HCT116 (cell line): Measurements from ENCODE around the gene MBP. TPM values are rescaled to one million over a fixed set of nuclear protein-coding genes. Genes with fewer than 3 reads are reported as not detected.

Source experiments
- ATAC-seq: fragments of 200-7000 bp; cut with Tn5 transposase; 2 replicates; pipeline ENCODE4 v1.9.1; 2020; ENCODE audit warnings: mild to moderate bottlenecking, moderate library complexity
- BruUV-seq: library from RNA; stranded (reverse); fragments of 400-500 nt; replicated peaks from 2 replicates; lab custom pipeline; 2021; lab: Mats Ljungman, UMichigan
- CTCF ChIA-PET: fragments of 300-600 bp; sonication (Branson Sonifier 250); formaldehyde crosslinking; loops from one replicate; lab custom pipeline; 2021; ENCODE audit warnings: antibody characterized with exemption; lab: Charles Lee
- POLR2A ChIA-PET: fragments of 300-600, 350-600 bp; sonication (Branson Sonifier 250); formaldehyde crosslinking; loops from one replicate; lab custom pipeline; 2021; ENCODE audit warnings: antibody characterized with exemption; lab: Charles Lee
- RAD21 ChIA-PET, 2 experiments: fragments of 300-600 bp; sonication (Branson Sonifier 250); formaldehyde crosslinking; loops; one replicate each; lab custom pipeline; 2023; ENCODE audit warnings: low total read pairs in 2 of 2; ENCODE audit not compliant: uncharacterized antibody in 2 of 2, unreplicated experiment in 2 of 2, low non-redundant PET in 1 of 2; lab: Charles Lee
- DNase-seq: peaks from one replicate; pipeline ENCODE4 v3.0.0-alpha.2; 2010; ENCODE audit warnings: low read depth, low spot score
- H2AFZ ChIP-seq: fragments of 200-600 bp; shearing (Covaris generic), sonication (generic); 2 replicates; pipeline ENCODE4 v1.6.1; 2017; ENCODE audit warnings: low read depth, mixed run types, mixed read lengths, antibody characterized with exemption, low read length; ENCODE audit not compliant: poor library complexity, severe bottlenecking
- H3K27ac ChIP-seq: 2 replicates; pipeline ENCODE4 v1.5.1; 2012; ENCODE audit warnings: low read depth, low read length
- H3K27me3 ChIP-seq: fragments of 200-600 bp; sonication (generic); 2 replicates; pipeline ENCODE4 v1.6.1; 2016; ENCODE audit warnings: mixed run types, low read length, mixed read lengths; ENCODE audit not compliant: insufficient read depth
- H3K36me3 ChIP-seq, 2 experiments: fragments of 200-500 bp in 1 of 2; fragments of 200-600 bp in 1 of 2; sonication (Bioruptor generic) in 1 of 2; sonication (generic) in 1 of 2; 2 replicates each; pipeline versions ENCODE4 v1.5.1 to v1.6.1; 2014 to 2016; ENCODE audit warnings: low read length in 2 of 2, inconsistent platforms in 1 of 2, mixed read lengths in 1 of 2, mixed run types in 1 of 2; ENCODE audit not compliant: insufficient read depth in 2 of 2, control insufficient read depth in 1 of 2
- H3K4me1 ChIP-seq, 2 experiments: fragments of 200-600 bp in 1 of 2; sonication (generic) in 1 of 2; 2 replicates each; pipeline versions ENCODE4 v1.5.1 to v1.6.1; 2012 to 2017; ENCODE audit warnings: low read length in 2 of 2, inconsistent platforms in 1 of 2, mild to moderate bottlenecking in 1 of 2, mixed read lengths in 1 of 2, mixed run types in 1 of 2, moderate library complexity in 1 of 2; ENCODE audit not compliant: insufficient read depth in 2 of 2, control insufficient read depth in 1 of 2
- H3K4me2 ChIP-seq: fragments of 200-600 bp; sonication (generic); 2 replicates; pipeline ENCODE4 v1.6.1; 2017; ENCODE audit warnings: mixed run types, low read length, mixed read lengths
- H3K4me3 ChIP-seq, 2 experiments: fragments of 200-600 bp in 1 of 2; sonication (generic) in 1 of 2; replicated peaks in 1 of 2; 2 replicates each; pipeline ENCODE4 v1.5.1; 2011 to 2016; ENCODE audit warnings: low read length in 2 of 2, control low read depth in 1 of 2, low read depth in 1 of 2, mild to moderate bottlenecking in 1 of 2, mixed read lengths in 1 of 2, mixed run types in 1 of 2
- H3K79me2 ChIP-seq: fragments of 200-600 bp; sonication (generic); 2 replicates; pipeline ENCODE4 v1.6.1; 2017; ENCODE audit warnings: mild to moderate bottlenecking, mixed run types, low read length, moderate library complexity, mixed read lengths; ENCODE audit not compliant: insufficient read depth
- H3K9ac ChIP-seq: fragments of 200-600 bp; sonication (generic); 2 replicates; pipeline ENCODE4 v1.6.1; 2016; ENCODE audit warnings: low read length, mixed read lengths
- H3K9me2 ChIP-seq: fragments of 200-600 bp; sonication (generic), shearing (Covaris generic); 2 replicates; pipeline ENCODE4 v1.6.1; 2017; ENCODE audit warnings: mixed run types, mild to moderate bottlenecking, moderate library complexity; ENCODE audit not compliant: insufficient read depth
- H3K9me3 ChIP-seq, 2 experiments: fragments of 200-500 bp in 1 of 2; fragments of 200-600 bp in 1 of 2; sonication (Bioruptor generic) in 1 of 2; sonication (generic) in 1 of 2; 2 replicates each; pipeline ENCODE4 v1.6.1; 2014 to 2017; ENCODE audit warnings: low read length in 2 of 2, mixed read lengths in 2 of 2, inconsistent platforms in 1 of 2, low read depth in 1 of 2, mild to moderate bottlenecking in 1 of 2, mixed run types in 1 of 2, moderate library complexity in 1 of 2; ENCODE audit not compliant: control insufficient read depth in 1 of 2, insufficient read depth in 1 of 2
- H4K20me1 ChIP-seq: fragments of 200-600 bp; sonication (generic), shearing (Covaris generic); 2 replicates; pipeline ENCODE4 v1.6.1; 2017; ENCODE audit warnings: mixed run types, mild to moderate bottlenecking, moderate library complexity; ENCODE audit not compliant: insufficient read depth
- CEBPB ChIP-seq: IDR thresholded peaks from 2 replicates; pipeline ENCODE4 v1.6.1; 2012; ENCODE audit warnings: low read depth
- ELF1 ChIP-seq: IDR thresholded peaks from 2 replicates; pipeline ENCODE4 v1.6.1; 2012; ENCODE audit warnings: low read depth, borderline replicate concordance
- FOSL1 ChIP-seq: IDR thresholded peaks from 2 replicates; pipeline ENCODE4 v1.6.1; 2012; ENCODE audit warnings: low read depth
- POLR2A ChIP-seq: IDR thresholded peaks from 2 replicates; pipeline ENCODE4 v1.7.0; 2011; ENCODE audit warnings: borderline replicate concordance; ENCODE audit not compliant: insufficient read depth, insufficient read length; ENCODE audit errors: extremely low read depth
- RAD21 ChIP-seq: IDR thresholded peaks from 2 replicates; pipeline ENCODE4 v1.6.1; 2012; ENCODE audit warnings: low read depth, mild to moderate bottlenecking
- SRF ChIP-seq: IDR thresholded peaks from 2 replicates; pipeline ENCODE4 v1.6.1; 2012; ENCODE audit warnings: low read depth
- TCF7L2 ChIP-seq: IDR thresholded peaks from 2 replicates; pipeline ENCODE4 v1.7.0; 2011; ENCODE audit warnings: borderline replicate concordance, inconsistent platforms; ENCODE audit not compliant: insufficient read depth, insufficient read length; ENCODE audit errors: extremely low read depth
- ZNF274 ChIP-seq: fragments of 200-500 bp; sonication (Bioruptor generic); IDR thresholded peaks from 2 replicates; pipeline ENCODE4 v1.6.1; 2014; ENCODE audit warnings: mild to moderate bottlenecking, low read depth, low read length, inconsistent platforms
- intact Hi-C: fragments of 100-400 bp; cut with micrococcal nuclease; formaldehyde crosslinking; loops from 2 replicates; pipeline ENCODE4 v1.10.0; 2022
- total RNA-seq: library from RNA; stranded (reverse); gene quantifications from one replicate; pipeline ENCODE4 v1.2.1, GENCODE V29; 2021; ENCODE audit not compliant: unreplicated experiment
- TF ChIP-seq, protein P1 (sequence below), 3 experiments: fragments of 200-600 bp in 1 of 3; sonication (generic) in 1 of 3; IDR thresholded peaks in 2 of 3; conservative IDR thresholded peaks in 1 of 3; 2 replicates each; pipeline ENCODE4 v1.5.1; 2012 to 2017; ENCODE audit warnings: low read depth in 2 of 3, low read length in 2 of 3, antibody characterized with exemption in 1 of 3, borderline replicate concordance in 1 of 3, control low read depth in 1 of 3, mild to moderate bottlenecking in 1 of 3, mixed read lengths in 1 of 3, mixed run types in 1 of 3, moderate library complexity in 1 of 3; ENCODE audit not compliant: insufficient read depth in 1 of 3
- TF ChIP-seq, protein P2 (sequence below): IDR thresholded peaks from 2 replicates; pipeline ENCODE4 v1.6.1; 2011; ENCODE audit warnings: mild to moderate bottlenecking, low read length, moderate library complexity; ENCODE audit not compliant: insufficient replicate concordance; ENCODE audit errors: extremely low read depth
- TF ChIP-seq, protein P3 (sequence below): IDR thresholded peaks from 2 replicates; pipeline ENCODE4 v1.6.1; 2012
- TF ChIP-seq, protein P4 (sequence below): IDR thresholded peaks from 2 replicates; pipeline ENCODE4 v1.6.1; 2012; ENCODE audit warnings: low read depth

MBP gene
- total RNA-seq, 1 experiment from 2014 or later = 34.9 TPM

DNA sequence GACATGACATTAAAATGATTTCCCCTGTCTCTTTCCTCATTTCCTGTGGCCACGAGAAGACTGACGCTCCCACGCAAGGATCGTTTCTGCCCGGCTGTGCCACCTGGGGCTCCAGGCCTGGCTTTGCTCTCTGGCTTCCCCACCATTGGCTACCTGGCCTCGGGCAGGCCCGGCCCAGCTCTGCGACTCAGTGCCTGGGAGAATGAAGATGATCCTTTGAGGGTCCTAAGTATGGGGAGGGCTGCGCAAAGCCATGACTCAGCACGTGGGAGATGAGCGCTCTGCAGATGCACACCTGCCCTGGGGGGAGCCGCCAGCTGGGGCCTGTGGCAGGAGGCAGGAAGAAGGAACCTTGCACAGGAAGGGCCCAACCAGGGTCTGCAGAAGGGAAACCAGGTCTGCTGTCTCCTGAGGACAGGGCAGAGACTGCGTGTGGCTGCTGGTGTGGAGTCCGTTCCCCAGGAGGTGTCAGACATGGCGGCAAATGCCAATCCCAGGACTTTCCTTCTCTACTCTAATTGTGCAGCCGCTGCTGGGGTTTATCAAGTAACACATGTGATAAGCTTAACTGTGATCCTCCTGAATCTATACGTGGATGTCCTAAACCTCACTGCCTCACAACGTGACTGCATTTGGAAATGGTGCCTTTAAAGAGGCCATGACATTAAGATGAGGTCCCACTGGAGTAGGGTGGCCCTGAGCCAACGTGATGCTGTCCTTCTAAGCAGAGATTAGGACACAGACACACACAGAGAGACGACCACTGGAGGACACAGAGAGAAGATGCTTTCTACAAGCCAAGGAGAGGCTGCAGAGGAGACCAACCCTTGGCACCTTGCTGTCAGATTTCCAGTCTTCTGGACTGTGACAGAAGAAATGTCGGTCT, 32.9 kb downstream of the MBP start:
- no peak overlapping the region for H3K9ac ChIP-seq
- no peak for ATAC-seq
- CTCF ChIA-PET = no interaction called here

More for the DNA sequence above, 32.9 kb downstream of the MBP start:
- no TSS peak for BruUV-seq
- Histone ChIP-seq H3K36me3 (peaks cover 7 to 24% of the 10 kb centered on the region in 2 experiments; a peak in 2 of 4 replicates), H2AFZ (no peak overlapping the region), H3K4me1 (peaks cover 40 to 57% of the 10 kb centered on the region in 2 experiments), H4K20me1 (no peaks in the 10 kb centered on the region), H3K4me2 (peak overlapping the region; percentile 96)
- RAD21 ChIA-PET = no interaction called here
- TF ChIP-seq RAD21 (no peak), CEBPB (no peak), FOSL1 (no peak), POLR2A (no peak), ZNF274 (no peak), ELF1 (no peak), TCF7L2 (no peak), SRF (no peak)
- TF ChIP-seq, protein P1, sequence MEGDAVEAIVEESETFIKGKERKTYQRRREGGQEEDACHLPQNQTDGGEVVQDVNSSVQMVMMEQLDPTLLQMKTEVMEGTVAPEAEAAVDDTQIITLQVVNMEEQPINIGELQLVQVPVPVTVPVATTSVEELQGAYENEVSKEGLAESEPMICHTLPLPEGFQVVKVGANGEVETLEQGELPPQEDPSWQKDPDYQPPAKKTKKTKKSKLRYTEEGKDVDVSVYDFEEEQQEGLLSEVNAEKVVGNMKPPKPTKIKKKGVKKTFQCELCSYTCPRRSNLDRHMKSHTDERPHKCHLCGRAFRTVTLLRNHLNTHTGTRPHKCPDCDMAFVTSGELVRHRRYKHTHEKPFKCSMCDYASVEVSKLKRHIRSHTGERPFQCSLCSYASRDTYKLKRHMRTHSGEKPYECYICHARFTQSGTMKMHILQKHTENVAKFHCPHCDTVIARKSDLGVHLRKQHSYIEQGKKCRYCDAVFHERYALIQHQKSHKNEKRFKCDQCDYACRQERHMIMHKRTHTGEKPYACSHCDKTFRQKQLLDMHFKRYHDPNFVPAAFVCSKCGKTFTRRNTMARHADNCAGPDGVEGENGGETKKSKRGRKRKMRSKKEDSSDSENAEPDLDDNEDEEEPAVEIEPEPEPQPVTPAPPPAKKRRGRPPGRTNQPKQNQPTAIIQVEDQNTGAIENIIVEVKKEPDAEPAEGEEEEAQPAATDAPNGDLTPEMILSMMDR (IDR thresholded peaks at IDR 0.05 in 2 of 3, conservative IDR thresholded peaks at IDR 0.05 in 1 of 3; ENCODE audit: borderline replicate concordance in 1 of 3, insufficient read depth in 1 of 3, low read depth in 2 of 3, low read length in 2 of 3) = no peak
- TF ChIP-seq, protein P2, sequence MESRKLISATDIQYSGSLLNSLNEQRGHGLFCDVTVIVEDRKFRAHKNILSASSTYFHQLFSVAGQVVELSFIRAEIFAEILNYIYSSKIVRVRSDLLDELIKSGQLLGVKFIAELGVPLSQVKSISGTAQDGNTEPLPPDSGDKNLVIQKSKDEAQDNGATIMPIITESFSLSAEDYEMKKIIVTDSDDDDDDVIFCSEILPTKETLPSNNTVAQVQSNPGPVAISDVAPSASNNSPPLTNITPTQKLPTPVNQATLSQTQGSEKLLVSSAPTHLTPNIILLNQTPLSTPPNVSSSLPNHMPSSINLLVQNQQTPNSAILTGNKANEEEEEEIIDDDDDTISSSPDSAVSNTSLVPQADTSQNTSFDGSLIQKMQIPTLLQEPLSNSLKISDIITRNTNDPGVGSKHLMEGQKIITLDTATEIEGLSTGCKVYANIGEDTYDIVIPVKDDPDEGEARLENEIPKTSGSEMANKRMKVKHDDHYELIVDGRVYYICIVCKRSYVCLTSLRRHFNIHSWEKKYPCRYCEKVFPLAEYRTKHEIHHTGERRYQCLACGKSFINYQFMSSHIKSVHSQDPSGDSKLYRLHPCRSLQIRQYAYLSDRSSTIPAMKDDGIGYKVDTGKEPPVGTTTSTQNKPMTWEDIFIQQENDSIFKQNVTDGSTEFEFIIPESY = no peak
- TF ChIP-seq, protein P3, sequence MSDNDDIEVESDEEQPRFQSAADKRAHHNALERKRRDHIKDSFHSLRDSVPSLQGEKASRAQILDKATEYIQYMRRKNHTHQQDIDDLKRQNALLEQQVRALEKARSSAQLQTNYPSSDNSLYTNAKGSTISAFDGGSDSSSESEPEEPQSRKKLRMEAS = no peak
- TF ChIP-seq, protein P4, sequence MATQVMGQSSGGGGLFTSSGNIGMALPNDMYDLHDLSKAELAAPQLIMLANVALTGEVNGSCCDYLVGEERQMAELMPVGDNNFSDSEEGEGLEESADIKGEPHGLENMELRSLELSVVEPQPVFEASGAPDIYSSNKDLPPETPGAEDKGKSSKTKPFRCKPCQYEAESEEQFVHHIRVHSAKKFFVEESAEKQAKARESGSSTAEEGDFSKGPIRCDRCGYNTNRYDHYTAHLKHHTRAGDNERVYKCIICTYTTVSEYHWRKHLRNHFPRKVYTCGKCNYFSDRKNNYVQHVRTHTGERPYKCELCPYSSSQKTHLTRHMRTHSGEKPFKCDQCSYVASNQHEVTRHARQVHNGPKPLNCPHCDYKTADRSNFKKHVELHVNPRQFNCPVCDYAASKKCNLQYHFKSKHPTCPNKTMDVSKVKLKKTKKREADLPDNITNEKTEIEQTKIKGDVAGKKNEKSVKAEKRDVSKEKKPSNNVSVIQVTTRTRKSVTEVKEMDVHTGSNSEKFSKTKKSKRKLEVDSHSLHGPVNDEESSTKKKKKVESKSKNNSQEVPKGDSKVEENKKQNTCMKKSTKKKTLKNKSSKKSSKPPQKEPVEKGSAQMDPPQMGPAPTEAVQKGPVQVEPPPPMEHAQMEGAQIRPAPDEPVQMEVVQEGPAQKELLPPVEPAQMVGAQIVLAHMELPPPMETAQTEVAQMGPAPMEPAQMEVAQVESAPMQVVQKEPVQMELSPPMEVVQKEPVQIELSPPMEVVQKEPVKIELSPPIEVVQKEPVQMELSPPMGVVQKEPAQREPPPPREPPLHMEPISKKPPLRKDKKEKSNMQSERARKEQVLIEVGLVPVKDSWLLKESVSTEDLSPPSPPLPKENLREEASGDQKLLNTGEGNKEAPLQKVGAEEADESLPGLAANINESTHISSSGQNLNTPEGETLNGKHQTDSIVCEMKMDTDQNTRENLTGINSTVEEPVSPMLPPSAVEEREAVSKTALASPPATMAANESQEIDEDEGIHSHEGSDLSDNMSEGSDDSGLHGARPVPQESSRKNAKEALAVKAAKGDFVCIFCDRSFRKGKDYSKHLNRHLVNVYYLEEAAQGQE = no peak
- TF ChIP-seq, all 23 proteins: peak for 0
- Histone ChIP-seq H3K9me2 (no peaks in the 10 kb centered on the region), H3K4me3 (no peak overlapping the region), H3K27me3 (no peaks in the 10 kb centered on the region), H3K9me3 (no peaks in the 10 kb centered on the region), H3K27ac (peak overlapping the region; percentile 96), H3K79me2 (peaks cover 22% of the 10 kb centered on the region; the same call in 1 of the 2 replicates)
- no peak for DNase-seq
- intact Hi-C loops = no loop called here
- POLR2A ChIA-PET = interaction anchor here (1.5 kb wide), 1 partner anchor 11 kb away, joined by 3 read pairs; no protein-coding TSS in a partner anchor
